OCI-LY1 (cell line): ENCODE measurements around the gene HSF4.

Experiments
- H2AFZ ChIP-seq: fragments of 200-600 bp; sonication (generic), shearing (Covaris generic); 2 replicates; pipeline ENCODE4 v1.6.0; 2014; ENCODE audit warnings: antibody characterized with exemption, mild to moderate bottlenecking, low read length
- H3F3A ChIP-seq: fragments of 200-600 bp; sonication (generic), shearing (Covaris generic); 2 replicates; pipeline ENCODE4 v1.6.0; 2014; ENCODE audit warnings: mild to moderate bottlenecking, antibody characterized with exemption, low read length, moderate library complexity; ENCODE audit not compliant: insufficient read depth
- H3K27ac ChIP-seq: fragments of 200-600 bp; sonication (generic); 2 replicates; pipeline ENCODE4 v1.5.1; 2014; ENCODE audit warnings: low read length, mixed run types, mild to moderate bottlenecking, low read depth; ENCODE audit not compliant: poor library complexity, severe bottlenecking
- H3K27me3 ChIP-seq: fragments of 200-600 bp; sonication (generic); 2 replicates; pipeline ENCODE4 v1.6.0; 2014; ENCODE audit warnings: antibody characterized with exemption, mild to moderate bottlenecking, low read length, moderate library complexity; ENCODE audit not compliant: insufficient read depth
- H3K36me3 ChIP-seq: fragments of 200-600 bp; sonication (generic); 2 replicates; pipeline ENCODE4 v1.6.1; 2014; ENCODE audit warnings: mild to moderate bottlenecking, antibody characterized with exemption, low read length, moderate library complexity, mixed read lengths; ENCODE audit not compliant: insufficient read depth
- H3K4me1 ChIP-seq: fragments of 200-600 bp; sonication (generic); 2 replicates; pipeline ENCODE4 v1.5.1; 2014; ENCODE audit warnings: mild to moderate bottlenecking, low read length, moderate library complexity; ENCODE audit not compliant: insufficient read depth, severe bottlenecking
- H3K4me2 ChIP-seq: fragments of 200-600 bp; sonication (generic), shearing (Covaris generic); 2 replicates; pipeline ENCODE4 v1.6.1; 2014; ENCODE audit warnings: low read length
- H3K4me3 ChIP-seq: fragments of 200-600 bp; sonication (generic); 2 replicates; pipeline ENCODE4 v1.5.1; 2014; ENCODE audit warnings: low read length, low read depth, mild to moderate bottlenecking, mixed read lengths; ENCODE audit not compliant: poor library complexity, severe bottlenecking
- H3K79me2 ChIP-seq: fragments of 200-600 bp; shearing (Covaris generic); 2 replicates; pipeline ENCODE4 v1.6.1; 2016; ENCODE audit warnings: mixed run types, low read length, mixed read lengths; ENCODE audit not compliant: insufficient read depth
- H3K9ac ChIP-seq: fragments of 200-600 bp; sonication (generic), shearing (Covaris generic); 2 replicates; pipeline ENCODE4 v1.6.1; 2014; ENCODE audit warnings: mild to moderate bottlenecking, low read length, mixed read lengths
- H3K9me2 ChIP-seq: fragments of 200-600 bp; sonication (generic), shearing (Covaris generic); 2 replicates; pipeline ENCODE4 v1.6.1; 2014; ENCODE audit warnings: low read depth, mild to moderate bottlenecking, low read length, mixed read lengths
- H3K9me3 ChIP-seq: fragments of 200-600 bp; shearing (Covaris generic); 2 replicates; pipeline ENCODE4 v1.6.1; 2014; ENCODE audit warnings: low read length, mixed read lengths
- H4K20me1 ChIP-seq: fragments of 200-600 bp; sonication (generic), shearing (Covaris generic); 2 replicates; pipeline ENCODE4 v1.6.0; 2016; ENCODE audit warnings: mild to moderate bottlenecking, low read length; ENCODE audit not compliant: insufficient read depth
- CTCF ChIP-seq: fragments of 200-600 bp; sonication (generic), shearing (Covaris generic); IDR thresholded peaks from 2 replicates; pipeline ENCODE4 v1.5.1; 2017; ENCODE audit warnings: mild to moderate bottlenecking, antibody characterized with exemption, low read length, moderate library complexity, mixed read lengths
- EZH2 ChIP-seq: fragments of 200-600 bp; sonication (generic), shearing (Covaris generic); IDR thresholded peaks from 2 replicates; pipeline ENCODE4 v1.8.0; 2017; ENCODE audit warnings: borderline replicate concordance, mixed run types, mild to moderate bottlenecking, antibody characterized with exemption, low read length, moderate library complexity, mixed read lengths

The HSF4 gene

GRCh38 chr16:67128417-67128816 is 36.1 kb upstream of the HSF4 start:
- Histone ChIP-seq H3K79me2 (no peaks in the 10 kb centered on the region), H3K27me3 (no peaks in the 10 kb centered on the region), H4K20me1 (no peaks in the 10 kb centered on the region), H3K9ac (no peak overlapping the region), H3F3A (no peaks in the 10 kb centered on the region), H3K4me1 (no peaks in the 10 kb centered on the region), H3K27ac (no peak overlapping the region), H3K36me3 (peaks cover 65% of the 10 kb centered on the region), H3K9me3 (no peaks in the 10 kb centered on the region), H3K4me3 (no peak overlapping the region), H3K9me2 (no peaks in the 10 kb centered on the region), H3K4me2 (no peak overlapping the region), H2AFZ (no peak overlapping the region)
- TF ChIP-seq CTCF (no peak), EZH2 (no peak)

GRCh38 chr16:67128887-67129286 is 35.7 kb upstream of the HSF4 start:
- TF ChIP-seq CTCF (no peak), EZH2 (no peak)
- no peaks in the 10 kb centered on the region for H3K79me2 ChIP-seq
- H2AFZ ChIP-seq, result no peak overlapping the region
- no peak overlapping the region for H3K9ac ChIP-seq
- H3K4me1 ChIP-seq, result no peaks in the 10 kb centered on the region
- no peak overlapping the region for H3K4me3 ChIP-seq
- no peaks in the 10 kb centered on the region for H3F3A ChIP-seq
- no peaks in the 10 kb centered on the region for H3K9me3 ChIP-seq
- H3K27me3 ChIP-seq, result no peaks in the 10 kb centered on the region
- no peak overlapping the region for H3K27ac ChIP-seq
- no peak overlapping the region for H3K4me2 ChIP-seq
- H4K20me1 ChIP-seq, result no peaks in the 10 kb centered on the region
- H3K36me3 ChIP-seq, result peaks cover 62% of the 10 kb centered on the region
- no peaks in the 10 kb centered on the region for H3K9me2 ChIP-seq

GRCh38 chr16:67129422-67129821 is 35.1 kb upstream of the HSF4 start:
- Histone ChIP-seq H3K79me2 (no peaks in the 10 kb centered on the region), H3K36me3 (peaks cover 63% of the 10 kb centered on the region), H3K4me2 (no peak overlapping the region), H3K27me3 (no peaks in the 10 kb centered on the region), H3F3A (no peaks in the 10 kb centered on the region), H3K4me3 (no peak overlapping the region), H4K20me1 (no peaks in the 10 kb centered on the region), H3K9ac (no peak overlapping the region), H3K9me2 (no peaks in the 10 kb centered on the region), H2AFZ (no peak overlapping the region), H3K27ac (no peak overlapping the region), H3K4me1 (no peaks in the 10 kb centered on the region), H3K9me3 (no peaks in the 10 kb centered on the region)
- TF ChIP-seq CTCF (no peak), EZH2 (no peak)
